Measurements from ENCODE around the gene CPNE8. TPM values are rescaled to one million over a fixed set of nuclear protein-coding genes. Genes with fewer than 3 reads are reported as not detected.

The CPNE8 gene
- total RNA-seq, 1 donor from 2014 or later: 5.5 TPM

DNA sequence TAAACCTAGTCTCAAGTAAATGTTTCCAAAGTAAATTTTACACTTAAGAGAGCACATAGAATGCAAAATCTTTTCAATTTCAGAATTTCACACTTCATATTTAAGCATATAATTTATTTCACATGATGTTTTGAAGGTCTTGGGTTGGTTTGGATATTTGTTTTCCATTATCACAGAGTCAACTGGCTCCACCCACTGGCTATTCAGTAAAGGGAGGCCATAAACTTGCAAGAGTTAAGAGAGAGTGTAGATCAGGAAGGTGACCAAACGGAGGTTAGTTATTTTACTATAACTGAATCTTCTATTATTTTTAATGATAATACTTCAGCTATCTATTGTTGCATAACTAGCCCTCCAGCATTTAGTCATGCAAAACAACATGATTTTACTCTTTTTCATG, 6.2 kb upstream of the CPNE8 start:
- peaks cover 27% of the 10 kb centered on the region for H3K27me3 Mint-ChIP-seq
- H3K27ac Mint-ChIP-seq: no peak overlapping the region
- no peaks in the 10 kb centered on the region for H3K36me3 Mint-ChIP-seq (ENCODE audit: low read depth)
- no peaks in the 10 kb centered on the region for H3K9me3 Mint-ChIP-seq
- intact Hi-C loops (cut with micrococcal nuclease): loop anchor here (5.0 kb wide), 1 partner anchor 584 kb away; no protein-coding TSS in a partner anchor
- H3K4me1 Mint-ChIP-seq: peaks cover 7% of the 10 kb centered on the region
- no peak for DNase-seq
- H3K4me3 Mint-ChIP-seq: no peak overlapping the region

DNA sequence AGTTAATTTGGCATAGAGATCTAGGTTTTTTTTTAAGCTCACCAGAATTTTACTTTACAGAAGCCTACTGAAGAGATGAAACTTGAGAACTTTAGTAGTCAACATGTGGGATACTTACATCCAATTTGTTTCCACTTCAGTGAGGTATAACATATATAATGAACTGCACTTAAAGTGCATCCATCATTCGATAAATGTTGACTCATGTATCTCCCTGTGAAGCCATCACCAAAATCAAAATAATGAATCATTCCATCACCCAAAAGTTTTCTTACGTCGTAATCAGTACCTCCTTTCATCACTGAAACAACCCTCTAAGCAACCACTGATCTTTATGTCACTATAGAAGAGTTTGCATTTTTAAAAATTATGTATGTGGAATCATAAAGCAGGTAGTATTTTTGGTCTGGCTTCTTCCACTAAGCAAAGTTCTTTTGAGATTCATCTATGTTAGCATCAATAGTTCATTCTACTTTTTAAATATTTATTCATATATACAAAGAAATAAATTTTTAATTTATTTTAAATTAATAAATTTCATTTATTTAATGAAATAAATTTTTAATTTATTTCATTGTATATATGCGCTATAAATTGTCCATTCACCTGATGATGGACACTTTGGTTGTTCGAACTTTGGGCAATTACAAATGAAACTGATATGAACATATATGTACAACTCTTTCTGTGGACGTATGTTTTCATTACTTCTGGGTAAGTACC, 2.0 kb upstream of the CPNE8 start:
- intact Hi-C loops (cut with micrococcal nuclease): loop anchor here (5.0 to 10.0 kb wide), 5 partner anchors 240 to 1197 kb away; partner anchors contain the start of genes ALG10B, KIF21A and SLC2A13
- H3K4me3 Mint-ChIP-seq: peak overlapping the region; percentile 93
- H3K9me3 Mint-ChIP-seq: no peaks in the 10 kb centered on the region

DNA sequence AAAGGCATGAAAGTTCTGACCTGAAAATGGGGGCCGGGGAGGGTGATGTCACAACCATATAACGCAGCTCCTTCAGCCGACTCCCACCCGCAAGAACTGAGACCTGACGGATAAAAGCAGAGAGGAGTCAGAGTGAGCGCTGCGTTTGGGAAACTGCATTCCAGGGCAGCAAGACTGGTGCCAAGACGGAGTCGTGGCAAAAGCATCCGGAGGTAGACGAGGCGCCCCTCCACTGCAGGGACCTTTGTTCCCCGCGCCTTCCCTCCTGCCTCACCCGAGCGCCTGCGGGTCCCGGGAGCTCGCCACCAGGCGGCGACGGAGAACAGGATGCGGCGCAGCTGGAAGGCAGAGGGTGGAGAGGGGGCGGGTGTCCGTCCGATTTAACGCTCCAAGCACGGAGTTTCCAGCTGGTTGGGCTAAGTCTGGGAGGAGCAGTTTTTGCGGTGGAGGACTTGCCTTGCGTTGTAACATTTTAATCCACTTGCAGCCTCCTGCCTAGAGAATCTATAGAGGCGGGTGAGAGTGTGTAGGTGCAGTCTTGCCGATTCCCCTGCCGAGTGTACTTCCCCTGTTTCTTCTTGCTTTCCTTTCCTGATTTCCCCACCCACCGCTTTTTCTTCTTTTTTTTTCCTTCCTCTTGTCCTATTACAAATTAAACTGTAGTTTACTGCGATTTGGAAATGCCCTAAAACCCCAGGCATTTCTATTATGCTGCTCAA, 1.2 kb upstream of the CPNE8 start:
- intact Hi-C loops (cut with micrococcal nuclease): loop anchor here (1.0 to 10.0 kb wide), 6 partner anchors 134 to 1198 kb away; partner anchors contain the start of genes ALG10B, KIF21A and SLC2A13
- H3K36me3 Mint-ChIP-seq (ENCODE audit: low read depth): no peaks in the 10 kb centered on the region
- H3K27me3 Mint-ChIP-seq: peaks cover 18% of the 10 kb centered on the region
- peaks cover 31% of the 10 kb centered on the region for H3K4me1 Mint-ChIP-seq
- peak overlapping the region; percentile 95 for H3K27ac Mint-ChIP-seq
- DNase-seq: peak; percentile 93
- no peaks in the 10 kb centered on the region for H3K9me3 Mint-ChIP-seq
- peak overlapping the region; percentile 93 for H3K4me3 Mint-ChIP-seq

More for the DNA sequence above, 2.0 kb upstream of the CPNE8 start:
- peaks cover 20% of the 10 kb centered on the region for H3K27me3 Mint-ChIP-seq
- peaks cover 27% of the 10 kb centered on the region for H3K4me1 Mint-ChIP-seq
- peak overlapping the region; percentile 95 for H3K27ac Mint-ChIP-seq
- H3K36me3 Mint-ChIP-seq (ENCODE audit: low read depth): no peaks in the 10 kb centered on the region
- no peak for DNase-seq

DNA sequence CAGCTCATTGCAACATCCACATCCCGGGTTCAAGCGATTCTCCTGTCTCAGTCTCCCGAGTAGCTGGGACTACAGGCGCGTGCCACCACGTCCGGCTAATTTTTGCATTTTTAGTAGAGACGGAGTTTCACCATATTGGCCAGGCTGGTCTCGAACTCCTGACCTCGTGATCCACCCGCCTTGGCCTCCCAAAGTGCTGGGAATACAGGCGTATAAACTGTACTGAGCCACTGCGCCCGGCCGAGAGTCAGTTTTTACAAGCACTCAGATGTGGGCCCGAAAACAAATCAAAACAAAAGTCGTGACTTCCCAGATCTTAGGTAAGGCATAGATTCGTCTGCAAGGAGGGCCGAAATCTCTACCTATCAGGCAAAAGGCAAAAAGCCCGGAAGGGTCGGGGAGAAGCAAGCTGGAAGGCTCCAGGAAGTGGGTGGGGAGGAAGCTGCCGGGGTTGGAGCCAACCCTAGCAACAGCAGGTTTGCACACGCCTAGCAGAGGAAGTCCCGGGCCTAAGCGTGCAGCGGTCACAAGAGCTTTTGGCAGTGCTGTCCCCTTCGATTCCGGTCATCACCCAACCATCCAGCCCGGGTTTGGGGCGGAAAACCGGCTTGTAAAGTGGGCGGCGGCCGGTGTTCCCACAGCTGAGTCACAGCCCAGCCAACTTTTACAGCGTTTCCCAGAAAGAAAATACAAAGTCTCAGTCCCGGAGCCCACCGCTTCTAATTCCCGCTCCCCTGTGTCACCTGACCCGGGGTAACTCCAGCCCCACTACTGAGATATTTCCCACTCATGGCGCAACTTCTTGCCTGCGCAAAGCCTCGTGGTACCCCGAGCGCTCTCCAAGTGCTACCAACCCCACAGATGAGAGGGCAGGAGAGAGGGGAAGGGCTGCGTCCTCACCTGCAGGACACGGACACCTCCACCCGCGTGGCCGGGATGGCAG, 583 bp downstream of the CPNE8 start:
- DNase-seq: peak; percentile 85
- intact Hi-C loops (cut with micrococcal nuclease): loop anchor here (5.0 to 10.0 kb wide), 5 partner anchors 238 to 1200 kb away; partner anchors contain the start of genes ALG10B, KIF21A and SLC2A13
- H3K4me1 Mint-ChIP-seq: peaks cover 32% of the 10 kb centered on the region
- no peaks in the 10 kb centered on the region for H3K36me3 Mint-ChIP-seq (ENCODE audit: low read depth)
- peaks cover 10% of the 10 kb centered on the region for H3K27me3 Mint-ChIP-seq
- peak overlapping the region; percentile 93 for H3K27ac Mint-ChIP-seq
- peak overlapping the region; percentile 93 for H3K4me3 Mint-ChIP-seq
- H3K9me3 Mint-ChIP-seq: no peaks in the 10 kb centered on the region

DNA sequence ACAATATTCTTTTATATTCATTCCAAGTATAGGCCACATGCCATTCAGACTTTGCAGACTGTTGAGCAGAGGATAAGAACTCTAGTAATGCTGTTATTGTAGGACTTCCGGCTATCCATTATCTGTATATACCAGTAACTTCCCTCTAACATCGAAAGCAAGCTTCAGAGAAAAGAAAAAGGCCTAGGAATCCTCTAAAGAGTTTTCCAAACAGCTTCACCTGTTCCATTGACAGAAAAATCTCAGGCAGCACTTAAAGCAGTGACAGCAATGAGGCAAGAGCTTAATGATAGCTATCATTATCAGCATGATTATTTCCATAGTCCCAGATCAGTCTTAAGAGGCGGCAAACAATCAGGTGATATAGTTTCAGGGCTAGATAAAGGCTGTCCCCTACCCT, 1.8 kb downstream of the CPNE8 start:
- intact Hi-C loops (cut with micrococcal nuclease): loop anchor here (10.0 kb wide), 2 partner anchors 541 to 1201 kb away; partner anchors contain the start of genes KIF21A and SLC2A13
- Mint-ChIP-seq H3K36me3 (ENCODE audit: low read depth) (no peaks in the 10 kb centered on the region), H3K4me1 (peaks cover 32% of the 10 kb centered on the region), H3K4me3 (peak overlapping the region; percentile 93), H3K27me3 (peaks cover 5% of the 10 kb centered on the region), H3K27ac (no peak overlapping the region), H3K9me3 (no peaks in the 10 kb centered on the region)
- no peak for DNase-seq

DNA sequence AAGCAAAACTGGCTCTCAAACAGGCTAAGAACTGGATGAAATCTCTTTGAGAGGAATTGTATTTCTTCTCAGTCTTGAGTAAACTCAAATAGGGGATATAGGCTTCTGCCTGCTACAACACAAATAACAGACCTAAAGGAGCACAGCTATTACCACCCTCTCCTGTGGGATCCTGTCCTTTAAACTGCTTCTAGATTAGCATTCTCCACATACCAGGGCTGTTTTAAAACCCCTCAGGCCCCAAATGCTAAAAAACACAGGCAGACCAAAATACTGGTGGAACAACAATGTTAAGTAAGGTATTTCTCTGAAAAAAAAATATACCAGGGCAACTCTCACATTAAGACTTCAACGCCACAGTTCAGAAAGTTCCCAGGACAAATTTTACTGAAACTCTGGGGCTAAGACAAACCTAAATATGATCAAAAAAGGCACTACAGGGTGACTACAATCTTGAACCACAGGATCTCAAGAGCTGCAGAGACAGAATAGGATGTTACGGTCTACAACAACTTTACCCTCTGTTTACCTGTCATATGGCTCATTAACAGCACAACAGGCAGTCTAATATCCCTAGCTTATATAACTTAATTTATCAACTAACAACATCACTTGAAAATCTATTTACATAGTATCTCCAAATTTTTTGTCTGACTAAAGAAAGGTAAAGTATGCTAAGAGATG, 7.2 kb downstream of the CPNE8 start:
- Mint-ChIP-seq H3K36me3 (ENCODE audit: low read depth) (no peaks in the 10 kb centered on the region), H3K4me1 (peaks cover 9% of the 10 kb centered on the region), H3K9me3 (no peaks in the 10 kb centered on the region), H3K27ac (no peak overlapping the region), H3K27me3 (no peaks in the 10 kb centered on the region), H3K4me3 (no peak overlapping the region)
- no peak for DNase-seq
- intact Hi-C loops (cut with micrococcal nuclease): no loop called here

DNA sequence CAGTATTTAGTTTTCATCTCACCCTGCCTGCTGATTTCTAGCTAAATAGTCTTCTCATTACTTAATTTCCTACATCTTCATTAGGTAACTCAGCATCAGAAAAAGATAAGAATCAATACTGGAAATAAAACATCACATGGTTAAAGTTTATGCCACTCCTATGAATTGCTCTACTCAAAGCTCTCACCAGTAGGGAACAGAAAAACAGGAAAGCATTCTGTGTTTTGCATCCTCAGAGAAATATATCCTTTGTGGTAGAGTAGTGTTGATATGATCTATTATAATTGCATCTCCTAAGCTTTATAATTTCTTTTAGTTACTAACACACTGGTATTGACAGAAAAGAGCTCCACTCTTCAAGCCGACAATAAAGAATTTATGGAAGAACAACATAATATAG, 9.9 kb downstream of the CPNE8 start:
- Mint-ChIP-seq H3K9me3 (peaks cover 5% of the 10 kb centered on the region), H3K36me3 (ENCODE audit: low read depth) (no peaks in the 10 kb centered on the region), H3K4me1 (peaks cover 14% of the 10 kb centered on the region), H3K4me3 (no peak overlapping the region), H3K27me3 (no peaks in the 10 kb centered on the region), H3K27ac (no peak overlapping the region)
- intact Hi-C loops (cut with micrococcal nuclease): no loop called here
- DNase-seq: no peak

DNA sequence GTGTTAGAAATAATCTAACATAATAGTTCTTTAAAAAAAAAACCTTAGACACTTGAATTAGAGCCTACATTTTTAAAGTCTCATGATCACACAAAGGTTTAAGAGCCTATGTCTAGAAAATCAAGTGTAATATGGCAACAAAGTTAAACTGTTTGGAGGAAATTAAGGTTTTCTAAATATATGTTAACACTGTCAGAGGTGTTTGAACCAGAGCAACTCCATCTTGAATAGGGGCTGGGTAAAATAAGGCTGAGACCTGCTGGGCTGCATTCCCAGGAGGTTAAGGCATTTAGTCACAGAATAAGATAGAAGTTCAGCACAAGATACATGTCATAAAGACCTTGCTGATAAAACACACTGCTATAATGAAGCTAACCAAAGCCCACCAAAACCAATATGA, 12.4 kb downstream of the CPNE8 start:
- Mint-ChIP-seq H3K4me1 (peaks cover 16% of the 10 kb centered on the region), H3K4me3 (no peak overlapping the region), H3K36me3 (ENCODE audit: low read depth) (no peaks in the 10 kb centered on the region), H3K9me3 (peaks cover 5% of the 10 kb centered on the region), H3K27me3 (no peaks in the 10 kb centered on the region), H3K27ac (no peak overlapping the region)
- intact Hi-C loops (cut with micrococcal nuclease): no loop called here
- DNase-seq: no peak

DNA sequence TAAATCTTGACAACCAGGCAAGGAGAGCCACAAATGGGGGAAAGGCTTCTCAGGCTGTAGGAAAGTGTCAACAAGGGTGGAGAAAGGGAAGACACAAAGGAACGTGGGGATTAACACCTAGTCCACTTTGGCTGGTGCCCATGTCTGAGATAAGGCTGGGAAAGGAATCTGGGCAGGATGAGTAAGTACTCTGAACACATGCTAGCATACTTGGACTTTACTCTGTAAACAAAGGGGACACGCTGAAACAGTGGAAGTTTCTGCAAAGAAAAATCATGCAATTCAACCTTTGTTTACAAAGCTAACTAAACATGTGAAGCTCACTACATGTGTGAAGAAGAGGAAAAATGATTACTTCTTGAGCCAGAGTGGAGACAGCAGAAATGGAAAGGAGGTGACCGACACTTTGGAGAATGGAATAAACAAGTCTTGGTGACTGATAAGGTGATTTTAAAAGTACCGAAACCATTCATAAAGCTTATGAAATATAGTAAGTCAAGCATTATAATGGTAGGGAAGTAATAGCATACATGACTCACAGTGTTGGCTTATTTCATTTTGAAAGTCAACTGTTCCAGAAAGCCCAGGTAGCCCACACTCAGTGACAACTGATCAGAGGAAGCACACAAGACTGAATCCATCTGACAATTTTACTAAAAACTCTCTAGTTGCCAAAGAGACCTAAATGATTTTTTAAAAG, 13.2 kb downstream of the CPNE8 start:
- intact Hi-C loops (cut with micrococcal nuclease): no loop called here
- H3K4me1 Mint-ChIP-seq: peaks cover 16% of the 10 kb centered on the region
- H3K4me3 Mint-ChIP-seq: no peak overlapping the region
- no peak for DNase-seq
- peaks cover 5% of the 10 kb centered on the region for H3K9me3 Mint-ChIP-seq
- no peaks in the 10 kb centered on the region for H3K27me3 Mint-ChIP-seq
- H3K27ac Mint-ChIP-seq: no peak overlapping the region
- H3K36me3 Mint-ChIP-seq (ENCODE audit: low read depth): no peaks in the 10 kb centered on the region

DNA sequence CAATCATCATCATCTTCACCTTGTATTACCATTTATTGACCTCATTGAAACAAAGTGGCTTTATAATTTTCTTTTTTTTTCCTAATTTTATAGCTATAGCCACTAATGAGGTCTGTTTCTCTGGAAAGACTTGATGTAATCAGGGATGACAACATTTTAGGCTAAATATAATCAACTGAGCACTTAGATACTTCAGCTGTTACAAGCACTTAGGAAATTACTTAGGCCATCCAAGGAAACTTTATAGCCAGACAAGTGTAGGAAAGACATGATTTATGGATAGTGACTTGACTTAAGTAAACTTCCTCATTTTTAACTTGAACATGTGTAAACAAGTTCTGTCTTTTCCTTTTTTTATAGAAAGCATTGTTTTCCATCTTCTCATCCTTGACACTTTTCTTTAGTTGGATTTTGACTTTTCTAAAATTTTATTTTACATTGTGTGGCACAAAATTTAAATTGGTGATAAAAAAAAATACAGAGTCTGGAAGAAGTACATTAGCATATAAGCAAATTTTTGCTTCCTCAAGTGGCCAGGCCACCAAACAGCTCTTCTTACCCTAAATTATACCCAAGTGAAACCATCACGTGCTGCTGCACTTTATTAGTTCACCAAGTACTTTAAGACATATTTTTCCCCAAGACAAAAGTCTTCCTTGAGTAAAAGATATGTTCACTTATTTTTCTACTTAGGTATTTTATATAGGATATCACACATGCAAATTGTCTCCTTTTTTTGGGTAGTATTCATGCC, 15.1 kb downstream of the CPNE8 start:
- H3K27me3 Mint-ChIP-seq: no peaks in the 10 kb centered on the region
- no peak for DNase-seq
- peaks cover 11% of the 10 kb centered on the region for H3K4me1 Mint-ChIP-seq
- H3K27ac Mint-ChIP-seq: no peak overlapping the region
- intact Hi-C loops (cut with micrococcal nuclease): no loop called here
- H3K9me3 Mint-ChIP-seq: peaks cover 5% of the 10 kb centered on the region
- H3K4me3 Mint-ChIP-seq: no peak overlapping the region
- no peaks in the 10 kb centered on the region for H3K36me3 Mint-ChIP-seq (ENCODE audit: low read depth)

DNA sequence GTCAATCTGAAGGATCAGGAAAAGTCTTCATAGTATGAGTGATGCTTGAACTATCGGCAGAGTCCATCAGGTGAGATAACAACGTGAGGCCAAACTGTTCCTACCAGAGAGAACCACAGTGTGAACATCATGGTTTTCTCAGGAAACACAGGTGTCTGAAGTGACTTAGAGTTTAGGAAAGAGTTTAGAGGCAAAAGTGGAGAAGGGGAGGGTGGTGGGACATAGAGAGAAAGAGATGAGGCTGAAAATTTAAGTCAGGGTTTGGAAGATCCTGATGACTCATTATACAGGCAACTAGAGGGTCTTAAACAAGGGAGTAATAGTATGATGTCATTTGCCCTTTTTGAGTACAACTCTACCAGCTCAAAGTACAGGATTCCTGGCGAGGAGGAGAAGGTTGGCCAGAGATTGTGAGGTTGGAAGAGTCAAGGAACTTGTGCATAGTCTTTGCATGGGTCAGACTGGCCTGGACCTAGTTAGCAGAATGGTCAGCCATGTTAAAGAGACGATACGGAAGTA, 16.0 kb downstream of the CPNE8 start:
- H3K9me3 Mint-ChIP-seq: peaks cover 5% of the 10 kb centered on the region
- H3K4me1 Mint-ChIP-seq: peaks cover 11% of the 10 kb centered on the region
- DNase-seq: no peak
- no peak overlapping the region for H3K4me3 Mint-ChIP-seq
- H3K36me3 Mint-ChIP-seq (ENCODE audit: low read depth): no peaks in the 10 kb centered on the region
- H3K27me3 Mint-ChIP-seq: no peaks in the 10 kb centered on the region
- H3K27ac Mint-ChIP-seq: no peak overlapping the region
- intact Hi-C loops (cut with micrococcal nuclease): no loop called here

DNA sequence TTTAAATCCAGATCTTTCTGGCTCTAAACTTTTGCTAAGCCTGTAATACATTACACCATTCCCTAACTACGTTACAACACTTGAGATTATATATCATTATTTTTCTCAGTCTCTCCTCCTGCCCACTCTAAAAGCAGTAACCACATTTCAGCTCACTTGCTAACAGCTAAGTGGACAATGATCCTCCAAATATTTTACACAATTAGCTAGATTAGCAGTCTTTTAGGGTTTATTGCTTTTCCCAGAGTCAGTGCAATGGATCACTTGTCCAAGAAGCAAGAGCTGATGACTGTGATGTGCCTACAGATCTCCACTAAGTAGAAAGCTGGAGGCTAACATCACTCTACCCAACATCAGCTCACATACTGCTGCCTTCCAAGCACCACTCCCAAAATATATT, 17.6 kb downstream of the CPNE8 start:
- Mint-ChIP-seq H3K27ac (no peak overlapping the region), H3K4me3 (no peak overlapping the region), H3K4me1 (peaks cover 11% of the 10 kb centered on the region), H3K36me3 (ENCODE audit: low read depth) (no peaks in the 10 kb centered on the region), H3K27me3 (no peaks in the 10 kb centered on the region), H3K9me3 (peaks cover 5% of the 10 kb centered on the region)
- intact Hi-C loops (cut with micrococcal nuclease): no loop called here
- DNase-seq: no peak
